SK-N-SH (cell line): ENCODE measurements around the gene GPR161. TPM values are rescaled to one million over a fixed set of nuclear protein-coding genes. Genes with fewer than 3 reads are reported as not detected.

Experiments used
- CTCF ChIA-PET: fragments of 300-600, 350-600 bp; formaldehyde crosslinking; extraction: SDS; loops from one replicate; lab custom pipeline; 2021; lab: Yijun Ruan, JAX
- POLR2A ChIA-PET: fragments of 350-600 bp; sonication (Branson Sonifier 250); formaldehyde crosslinking; extraction: SDS; loops from one replicate; lab custom pipeline; 2020; ENCODE audit warnings: antibody characterized with exemption, inconsistent platforms; lab: Yijun Ruan, JAX
- DNase-seq: peaks from one replicate; pipeline ENCODE4 v3.0.0; 2012
- H2AFZ ChIP-seq: fragments of 200-600 bp; sonication (generic); 2 replicates; pipeline ENCODE4 v1.8.1; 2016; ENCODE audit warnings: antibody characterized with exemption, mild to moderate bottlenecking, low read depth
- H3F3A ChIP-seq: fragments of 200-600 bp; sonication (generic); replicated peaks from 2 replicates; pipeline ENCODE3; 2016; ENCODE audit warnings: antibody characterized with exemption, mild to moderate bottlenecking; ENCODE audit not compliant: insufficient read depth
- H3K27ac ChIP-seq, 2 experiments: fragments of 200-500 bp in 1 of 2; fragments of 200-600 bp in 1 of 2; sonication (Bioruptor generic) in 1 of 2; sonication (generic), shearing (Covaris generic) in 1 of 2; 2 replicates each; pipeline versions ENCODE4 v1.5.1 to v1.6.1; 2014 to 2016; ENCODE audit warnings: low read depth in 2 of 2, inconsistent platforms in 1 of 2, low read length in 1 of 2, mild to moderate bottlenecking in 1 of 2, mixed read lengths in 1 of 2
- H3K27me3 ChIP-seq: fragments of 200-600 bp; sonication (generic), shearing (Covaris generic); 2 replicates; pipeline ENCODE4 v1.6.1; 2016; ENCODE audit warnings: mixed run types; ENCODE audit not compliant: insufficient read depth
- H3K36me3 ChIP-seq, 2 experiments: fragments of 200-500 bp in 1 of 2; fragments of 200-600 bp in 1 of 2; sonication (Bioruptor generic) in 1 of 2; sonication (generic) in 1 of 2; replicated peaks in 1 of 2; 2 replicates each; pipeline versions ENCODE3 to v1.5.1; 2014 to 2016; ENCODE audit warnings: low read length in 1 of 2, mild to moderate bottlenecking in 1 of 2; ENCODE audit not compliant: insufficient read depth in 2 of 2, control insufficient read depth in 1 of 2
- H3K4me1 ChIP-seq, 2 experiments: fragments of 200-500 bp in 1 of 2; fragments of 200-600 bp in 1 of 2; sonication (Bioruptor generic) in 1 of 2; sonication (generic), shearing (Covaris generic) in 1 of 2; 2 replicates each; pipeline versions ENCODE4 v1.5.1 to v1.6.1; 2014 to 2016; ENCODE audit warnings: low read depth in 1 of 2, low read length in 1 of 2, mixed run types in 1 of 2; ENCODE audit not compliant: insufficient read depth in 2 of 2, control insufficient read depth in 1 of 2
- H3K4me2 ChIP-seq: fragments of 200-600 bp; sonication (generic), shearing (Covaris generic); 2 replicates; pipeline ENCODE4 v1.6.1; 2017; ENCODE audit warnings: mixed run types
- H3K4me3 ChIP-seq, 2 experiments: fragments of 200-500 bp in 1 of 2; fragments of 200-600 bp in 1 of 2; sonication (Bioruptor generic) in 1 of 2; sonication (generic), shearing (Covaris generic) in 1 of 2; 2 replicates each; pipeline versions ENCODE4 v1.5.1 to v1.8.1; 2014 to 2016; ENCODE audit warnings: low read depth in 2 of 2, inconsistent platforms in 1 of 2, low read length in 1 of 2, mild to moderate bottlenecking in 1 of 2, mixed read lengths in 1 of 2, moderate library complexity in 1 of 2
- H3K79me2 ChIP-seq: fragments of 200-600 bp; sonication (generic); 2 replicates; pipeline ENCODE4 v1.8.1; 2017; ENCODE audit warnings: mild to moderate bottlenecking; ENCODE audit not compliant: insufficient read depth
- H3K9ac ChIP-seq: fragments of 200-600 bp; sonication (generic); 2 replicates; pipeline ENCODE4 v1.6.1; 2017; ENCODE audit warnings: mixed run types
- H3K9me2 ChIP-seq: fragments of 200-600 bp; sonication (generic); 2 replicates; pipeline ENCODE4 v1.6.1; 2017; ENCODE audit warnings: mixed run types
- H3K9me3 ChIP-seq: fragments of 200-600 bp; sonication (generic); 2 replicates; pipeline ENCODE4 v1.6.1; 2017; ENCODE audit warnings: mixed run types, mild to moderate bottlenecking, moderate library complexity
- H4K20me1 ChIP-seq: fragments of 200-600 bp; sonication (generic); 2 replicates; pipeline ENCODE4 v1.6.1; 2017; ENCODE audit warnings: mild to moderate bottlenecking, mixed run types; ENCODE audit not compliant: insufficient read depth
- EP300 ChIP-seq, 2 experiments: IDR thresholded peaks; 2 replicates each; pipeline versions ENCODE4 v1.4.0 to v1.6.1; 2012; ENCODE audit warnings: borderline replicate concordance in 1 of 2, low read depth in 1 of 2, low read length in 1 of 2
- EZH2phosphoT487 ChIP-seq: fragments of 200-600 bp; sonication (generic); IDR thresholded peaks from 2 replicates; pipeline ENCODE4 v1.6.1; 2017; ENCODE audit warnings: low read depth, mixed run types, mild to moderate bottlenecking, antibody characterized with exemption, moderate library complexity, borderline replicate concordance
- FOXJ3 ChIP-seq: sonication (generic); formaldehyde crosslinking; IDR thresholded peaks from 2 replicates; pipeline ENCODE4 v1.5.1; 2020; ENCODE audit warnings: mild to moderate bottlenecking, missing genetic modification reagents
- FOXM1 ChIP-seq: IDR thresholded peaks from 2 replicates; pipeline ENCODE4 v1.4.0; 2012; ENCODE audit warnings: low read depth, mild to moderate bottlenecking
- NRF1 ChIP-seq: IDR thresholded peaks from 2 replicates; pipeline ENCODE4 v1.6.1; 2012; ENCODE audit warnings: low read depth, mild to moderate bottlenecking, low read length
- RAD21 ChIP-seq: IDR thresholded peaks from 2 replicates; pipeline ENCODE4 v1.6.1; 2012; ENCODE audit warnings: mild to moderate bottlenecking, low read length
- SIN3A ChIP-seq: IDR thresholded peaks from 2 replicates; pipeline ENCODE4 v1.6.1; 2012; ENCODE audit warnings: low read depth, mild to moderate bottlenecking, low read length, moderate library complexity, borderline replicate concordance
- TAF1 ChIP-seq: IDR thresholded peaks from 2 replicates; pipeline ENCODE4 v1.6.1; 2012; ENCODE audit warnings: low read depth, mild to moderate bottlenecking, low read length, moderate library complexity, borderline replicate concordance
- TEAD4 ChIP-seq: IDR thresholded peaks from 2 replicates; pipeline ENCODE4 v1.4.0; 2012; ENCODE audit warnings: mild to moderate bottlenecking, borderline replicate concordance; ENCODE audit not compliant: insufficient read depth
- USF1 ChIP-seq: IDR thresholded peaks from 2 replicates; pipeline ENCODE4 v1.4.0; 2012; ENCODE audit warnings: low read depth, borderline replicate concordance
- WGBS: methylation state at CpG from one replicate; pipeline ENCODE4 v1.1.6; 2017; ENCODE audit warnings: low lambda C conversion rate; 5-methylcytosine and 5-hydroxymethylcytosine counted together
- polyA plus RNA-seq, 3 experiments: library from polyadenylated mRNA; depleted of rRNA; stranded (reverse); fragments of >200 nt; gene quantifications; 2 replicates each; pipeline ENCODE4 v1.2.3, GENCODE V29; 2012
- TF ChIP-seq, protein P1 (sequence below): IDR thresholded peaks from 2 replicates; pipeline ENCODE4 v1.4.0; 2012; ENCODE audit warnings: low read depth, borderline replicate concordance
- TF ChIP-seq, protein P2 (sequence below): fragments of 200-600 bp; sonication (generic); IDR thresholded peaks from 2 replicates; pipeline ENCODE4 v1.6.1; 2017; ENCODE audit warnings: antibody characterized with exemption, mild to moderate bottlenecking, moderate library complexity
- TF ChIP-seq, protein P3 (sequence below): IDR thresholded peaks from 2 replicates; pipeline ENCODE4 v1.4.0; 2012; ENCODE audit warnings: low read depth
- TF ChIP-seq, protein P4 (sequence below): IDR thresholded peaks from 2 replicates; pipeline ENCODE4 v1.6.1; 2012; ENCODE audit warnings: mild to moderate bottlenecking, low read depth, low read length, moderate library complexity
- TF ChIP-seq, protein P5 (sequence below): fragments of 150-350 bp; IDR thresholded peaks from 2 replicates; pipeline ENCODE4 v1.6.1; 2017; ENCODE audit warnings: antibody characterized with exemption, low read length, low read depth, borderline replicate concordance

The GPR161 gene
- polyA plus RNA-seq, 1 of the 3 experiments (the other 2 are of a cell fraction) = 20.1 TPM

DNA sequence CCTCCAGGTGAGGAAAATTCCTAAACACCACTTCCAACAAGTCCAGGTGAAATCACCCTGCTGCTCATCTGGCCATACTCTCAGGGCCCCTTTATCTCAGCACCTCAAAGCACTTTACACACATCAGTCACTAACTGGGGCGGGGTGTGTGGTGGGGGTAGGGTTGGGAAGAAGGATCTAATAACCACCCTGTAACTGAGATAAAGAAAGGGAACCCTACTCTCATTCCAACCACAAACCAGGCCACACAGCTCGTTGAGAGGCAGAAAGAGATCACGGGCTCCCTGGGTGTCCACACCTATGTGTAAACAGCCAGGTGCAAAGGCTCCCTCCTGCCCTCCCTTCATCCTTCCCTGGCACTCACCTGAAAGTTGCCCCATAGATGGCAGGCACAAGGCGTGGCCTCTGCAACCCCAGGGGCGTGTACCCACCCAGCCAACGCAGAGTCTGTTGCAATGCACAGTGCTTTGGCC is 20.4 kb downstream of the GPR161 start:
- Histone ChIP-seq H3K36me3 (peaks cover 14 to 27% of the 10 kb centered on the region in 2 experiments), H3K79me2 (peaks cover 81% of the 10 kb centered on the region), H3K4me2 (no peak overlapping the region), H3K27me3 (no peaks in the 10 kb centered on the region), H2AFZ (no peak overlapping the region), H3K4me1 (peaks cover 3 to 4% of the 10 kb centered on the region in 2 experiments; a peak in 2 of 4 replicates), H4K20me1 (no peaks in the 10 kb centered on the region), H3K9me3 (no peaks in the 10 kb centered on the region), H3K9ac (no peak overlapping the region), H3K4me3 (no peak overlapping the region), H3K27ac (no peak overlapping the region), H3K9me2 (no peaks in the 10 kb centered on the region), H3F3A (peaks cover 19% of the 10 kb centered on the region)
- no peak for DNase-seq
- whole genome bisulfite sequencing = 88% methylated on average over 6 of the region's 6 CpGs
- CTCF ChIA-PET = interaction anchor here (0.7 kb wide), 1 partner anchor 34 kb away, joined by 3 read pairs; no protein-coding TSS in a partner anchor
- POLR2A ChIA-PET = no interaction called here
- no peak for TF ChIP-seq RAD21
- TF ChIP-seq, protein P1, sequence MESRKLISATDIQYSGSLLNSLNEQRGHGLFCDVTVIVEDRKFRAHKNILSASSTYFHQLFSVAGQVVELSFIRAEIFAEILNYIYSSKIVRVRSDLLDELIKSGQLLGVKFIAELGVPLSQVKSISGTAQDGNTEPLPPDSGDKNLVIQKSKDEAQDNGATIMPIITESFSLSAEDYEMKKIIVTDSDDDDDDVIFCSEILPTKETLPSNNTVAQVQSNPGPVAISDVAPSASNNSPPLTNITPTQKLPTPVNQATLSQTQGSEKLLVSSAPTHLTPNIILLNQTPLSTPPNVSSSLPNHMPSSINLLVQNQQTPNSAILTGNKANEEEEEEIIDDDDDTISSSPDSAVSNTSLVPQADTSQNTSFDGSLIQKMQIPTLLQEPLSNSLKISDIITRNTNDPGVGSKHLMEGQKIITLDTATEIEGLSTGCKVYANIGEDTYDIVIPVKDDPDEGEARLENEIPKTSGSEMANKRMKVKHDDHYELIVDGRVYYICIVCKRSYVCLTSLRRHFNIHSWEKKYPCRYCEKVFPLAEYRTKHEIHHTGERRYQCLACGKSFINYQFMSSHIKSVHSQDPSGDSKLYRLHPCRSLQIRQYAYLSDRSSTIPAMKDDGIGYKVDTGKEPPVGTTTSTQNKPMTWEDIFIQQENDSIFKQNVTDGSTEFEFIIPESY = no peak
- TF ChIP-seq EZH2phosphoT487 = no peak
- TF ChIP-seq SIN3A = no peak
- TF ChIP-seq, protein P2, sequence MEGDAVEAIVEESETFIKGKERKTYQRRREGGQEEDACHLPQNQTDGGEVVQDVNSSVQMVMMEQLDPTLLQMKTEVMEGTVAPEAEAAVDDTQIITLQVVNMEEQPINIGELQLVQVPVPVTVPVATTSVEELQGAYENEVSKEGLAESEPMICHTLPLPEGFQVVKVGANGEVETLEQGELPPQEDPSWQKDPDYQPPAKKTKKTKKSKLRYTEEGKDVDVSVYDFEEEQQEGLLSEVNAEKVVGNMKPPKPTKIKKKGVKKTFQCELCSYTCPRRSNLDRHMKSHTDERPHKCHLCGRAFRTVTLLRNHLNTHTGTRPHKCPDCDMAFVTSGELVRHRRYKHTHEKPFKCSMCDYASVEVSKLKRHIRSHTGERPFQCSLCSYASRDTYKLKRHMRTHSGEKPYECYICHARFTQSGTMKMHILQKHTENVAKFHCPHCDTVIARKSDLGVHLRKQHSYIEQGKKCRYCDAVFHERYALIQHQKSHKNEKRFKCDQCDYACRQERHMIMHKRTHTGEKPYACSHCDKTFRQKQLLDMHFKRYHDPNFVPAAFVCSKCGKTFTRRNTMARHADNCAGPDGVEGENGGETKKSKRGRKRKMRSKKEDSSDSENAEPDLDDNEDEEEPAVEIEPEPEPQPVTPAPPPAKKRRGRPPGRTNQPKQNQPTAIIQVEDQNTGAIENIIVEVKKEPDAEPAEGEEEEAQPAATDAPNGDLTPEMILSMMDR = no peak
- no peak for TF ChIP-seq FOXM1
- no peak for TF ChIP-seq EP300 (IDR thresholded peaks at IDR 0.05; ENCODE audit: borderline replicate concordance in 1 of 2, low read depth in 1 of 2, low read length in 1 of 2)
- TF ChIP-seq, protein P3, sequence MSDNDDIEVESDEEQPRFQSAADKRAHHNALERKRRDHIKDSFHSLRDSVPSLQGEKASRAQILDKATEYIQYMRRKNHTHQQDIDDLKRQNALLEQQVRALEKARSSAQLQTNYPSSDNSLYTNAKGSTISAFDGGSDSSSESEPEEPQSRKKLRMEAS = no peak
- TF ChIP-seq, protein P4, sequence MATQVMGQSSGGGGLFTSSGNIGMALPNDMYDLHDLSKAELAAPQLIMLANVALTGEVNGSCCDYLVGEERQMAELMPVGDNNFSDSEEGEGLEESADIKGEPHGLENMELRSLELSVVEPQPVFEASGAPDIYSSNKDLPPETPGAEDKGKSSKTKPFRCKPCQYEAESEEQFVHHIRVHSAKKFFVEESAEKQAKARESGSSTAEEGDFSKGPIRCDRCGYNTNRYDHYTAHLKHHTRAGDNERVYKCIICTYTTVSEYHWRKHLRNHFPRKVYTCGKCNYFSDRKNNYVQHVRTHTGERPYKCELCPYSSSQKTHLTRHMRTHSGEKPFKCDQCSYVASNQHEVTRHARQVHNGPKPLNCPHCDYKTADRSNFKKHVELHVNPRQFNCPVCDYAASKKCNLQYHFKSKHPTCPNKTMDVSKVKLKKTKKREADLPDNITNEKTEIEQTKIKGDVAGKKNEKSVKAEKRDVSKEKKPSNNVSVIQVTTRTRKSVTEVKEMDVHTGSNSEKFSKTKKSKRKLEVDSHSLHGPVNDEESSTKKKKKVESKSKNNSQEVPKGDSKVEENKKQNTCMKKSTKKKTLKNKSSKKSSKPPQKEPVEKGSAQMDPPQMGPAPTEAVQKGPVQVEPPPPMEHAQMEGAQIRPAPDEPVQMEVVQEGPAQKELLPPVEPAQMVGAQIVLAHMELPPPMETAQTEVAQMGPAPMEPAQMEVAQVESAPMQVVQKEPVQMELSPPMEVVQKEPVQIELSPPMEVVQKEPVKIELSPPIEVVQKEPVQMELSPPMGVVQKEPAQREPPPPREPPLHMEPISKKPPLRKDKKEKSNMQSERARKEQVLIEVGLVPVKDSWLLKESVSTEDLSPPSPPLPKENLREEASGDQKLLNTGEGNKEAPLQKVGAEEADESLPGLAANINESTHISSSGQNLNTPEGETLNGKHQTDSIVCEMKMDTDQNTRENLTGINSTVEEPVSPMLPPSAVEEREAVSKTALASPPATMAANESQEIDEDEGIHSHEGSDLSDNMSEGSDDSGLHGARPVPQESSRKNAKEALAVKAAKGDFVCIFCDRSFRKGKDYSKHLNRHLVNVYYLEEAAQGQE = no peak
- TF ChIP-seq NRF1 = no peak
- TF ChIP-seq USF1 = no peak
- TF ChIP-seq TAF1 = no peak
- TF ChIP-seq, protein P5, sequence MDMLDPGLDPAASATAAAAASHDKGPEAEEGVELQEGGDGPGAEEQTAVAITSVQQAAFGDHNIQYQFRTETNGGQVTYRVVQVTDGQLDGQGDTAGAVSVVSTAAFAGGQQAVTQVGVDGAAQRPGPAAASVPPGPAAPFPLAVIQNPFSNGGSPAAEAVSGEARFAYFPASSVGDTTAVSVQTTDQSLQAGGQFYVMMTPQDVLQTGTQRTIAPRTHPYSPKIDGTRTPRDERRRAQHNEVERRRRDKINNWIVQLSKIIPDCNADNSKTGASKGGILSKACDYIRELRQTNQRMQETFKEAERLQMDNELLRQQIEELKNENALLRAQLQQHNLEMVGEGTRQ = no peak
- no peak for TF ChIP-seq TEAD4
- TF ChIP-seq FOXJ3 (CRISPR knock-in tag) = no peak
